Stimulated activated CD8-positive, alpha-beta memory T cell treated with anti-CD3 and anti-CD28 coated beads, Interleukin-12 subunit alpha, Interleukin-12 subunit beta, amount 100 ng/mL, for 4 hours (primary cell): ENCODE measurements around the gene ANKK1.

Experiments
- DNase-seq: peaks from one replicate; pipeline ENCODE4 v3.0.0-alpha.2; 2020; ENCODE audit warnings: low read depth

The ANKK1 gene, protein sequence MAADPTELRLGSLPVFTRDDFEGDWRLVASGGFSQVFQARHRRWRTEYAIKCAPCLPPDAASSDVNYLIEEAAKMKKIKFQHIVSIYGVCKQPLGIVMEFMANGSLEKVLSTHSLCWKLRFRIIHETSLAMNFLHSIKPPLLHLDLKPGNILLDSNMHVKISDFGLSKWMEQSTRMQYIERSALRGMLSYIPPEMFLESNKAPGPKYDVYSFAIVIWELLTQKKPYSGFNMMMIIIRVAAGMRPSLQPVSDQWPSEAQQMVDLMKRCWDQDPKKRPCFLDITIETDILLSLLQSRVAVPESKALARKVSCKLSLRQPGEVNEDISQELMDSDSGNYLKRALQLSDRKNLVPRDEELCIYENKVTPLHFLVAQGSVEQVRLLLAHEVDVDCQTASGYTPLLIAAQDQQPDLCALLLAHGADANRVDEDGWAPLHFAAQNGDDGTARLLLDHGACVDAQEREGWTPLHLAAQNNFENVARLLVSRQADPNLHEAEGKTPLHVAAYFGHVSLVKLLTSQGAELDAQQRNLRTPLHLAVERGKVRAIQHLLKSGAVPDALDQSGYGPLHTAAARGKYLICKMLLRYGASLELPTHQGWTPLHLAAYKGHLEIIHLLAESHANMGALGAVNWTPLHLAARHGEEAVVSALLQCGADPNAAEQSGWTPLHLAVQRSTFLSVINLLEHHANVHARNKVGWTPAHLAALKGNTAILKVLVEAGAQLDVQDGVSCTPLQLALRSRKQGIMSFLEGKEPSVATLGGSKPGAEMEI

DNA sequence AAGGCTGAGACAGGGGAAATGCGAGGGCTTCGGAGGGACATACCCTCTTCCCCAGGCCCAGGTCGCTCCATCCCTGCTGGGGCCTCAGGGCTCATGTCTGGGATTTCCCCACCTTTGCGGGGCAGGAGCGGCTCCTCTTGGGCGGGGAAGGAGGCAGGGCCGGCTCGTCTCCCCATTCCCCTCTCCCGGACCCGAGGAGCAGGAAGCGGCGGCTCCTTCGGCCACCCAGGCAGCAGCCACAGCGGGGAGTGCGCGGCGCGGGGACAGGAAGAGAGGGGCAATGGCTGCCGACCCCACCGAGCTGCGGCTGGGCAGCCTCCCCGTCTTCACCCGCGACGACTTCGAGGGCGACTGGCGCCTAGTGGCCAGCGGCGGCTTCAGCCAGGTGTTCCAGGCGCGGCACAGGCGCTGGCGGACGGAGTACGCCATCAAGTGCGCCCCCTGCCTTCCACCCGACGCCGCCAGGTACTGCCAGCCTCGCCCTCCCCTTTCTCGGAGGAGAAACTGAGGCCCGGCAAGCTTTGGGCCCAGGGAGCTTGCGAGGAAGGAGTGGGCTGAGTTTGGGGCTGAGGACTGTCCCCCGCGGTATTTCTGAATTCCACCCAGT, at the start of gene ANKK1:
ANKK1 (plus strand) TSS at position 175 of the 607 bp plus-strand sequence; CDS start at position 281, 106 bp downstream.
- no peak for DNase-seq

DNA sequence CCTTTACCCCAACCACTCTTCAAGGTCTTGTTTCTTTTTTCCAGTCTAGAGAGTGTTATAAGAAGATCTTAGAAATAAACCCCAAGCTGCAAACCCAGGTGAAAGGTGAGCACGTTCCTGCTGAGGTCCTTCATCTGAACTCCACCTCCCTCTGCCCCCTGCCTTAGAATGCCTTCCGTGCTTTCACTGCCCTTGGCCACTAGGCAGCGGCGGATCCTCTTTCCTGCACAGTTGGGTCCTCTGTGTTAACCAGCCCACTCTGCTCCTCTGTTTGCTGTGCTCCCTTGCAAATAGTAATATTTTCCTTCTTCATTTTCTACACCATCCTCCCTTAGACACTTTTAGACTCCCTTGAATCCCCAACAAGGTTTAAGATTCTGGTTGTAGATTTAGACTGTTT, 48.8 kb upstream of the ANKK1 start:
- DNase-seq, result no peak

DNA sequence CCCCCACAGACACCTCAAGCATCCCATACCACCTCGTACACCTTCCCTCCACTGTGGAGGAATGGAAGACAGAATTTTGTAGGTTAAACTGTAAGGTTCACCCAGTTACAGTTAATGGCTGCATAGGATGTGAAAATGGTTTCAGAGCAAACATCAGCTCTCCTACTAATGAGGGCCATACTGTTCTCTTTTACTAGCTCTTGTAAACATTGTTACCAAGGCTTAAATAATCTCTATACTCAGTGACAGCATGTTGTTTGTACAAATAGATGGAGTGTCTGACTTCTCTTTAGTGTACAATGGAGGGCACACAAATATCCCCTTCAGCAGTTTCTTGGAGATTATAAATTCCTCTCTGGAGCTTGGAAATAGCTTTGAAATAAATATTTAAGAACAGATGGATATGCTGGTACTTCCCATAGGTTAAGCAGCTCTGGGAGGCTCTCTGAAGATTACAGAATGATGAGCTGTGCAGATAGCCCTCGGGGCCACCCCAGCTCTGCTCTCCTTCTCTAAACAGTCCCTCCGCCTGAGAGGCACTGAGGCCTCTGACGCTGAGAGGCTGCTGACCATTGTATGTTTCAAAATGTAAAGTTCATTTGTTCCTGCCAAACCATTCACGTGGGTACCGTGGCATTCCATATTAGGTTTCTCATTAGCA, 47.5 kb upstream of the ANKK1 start:
- DNase-seq, result no peak

DNA sequence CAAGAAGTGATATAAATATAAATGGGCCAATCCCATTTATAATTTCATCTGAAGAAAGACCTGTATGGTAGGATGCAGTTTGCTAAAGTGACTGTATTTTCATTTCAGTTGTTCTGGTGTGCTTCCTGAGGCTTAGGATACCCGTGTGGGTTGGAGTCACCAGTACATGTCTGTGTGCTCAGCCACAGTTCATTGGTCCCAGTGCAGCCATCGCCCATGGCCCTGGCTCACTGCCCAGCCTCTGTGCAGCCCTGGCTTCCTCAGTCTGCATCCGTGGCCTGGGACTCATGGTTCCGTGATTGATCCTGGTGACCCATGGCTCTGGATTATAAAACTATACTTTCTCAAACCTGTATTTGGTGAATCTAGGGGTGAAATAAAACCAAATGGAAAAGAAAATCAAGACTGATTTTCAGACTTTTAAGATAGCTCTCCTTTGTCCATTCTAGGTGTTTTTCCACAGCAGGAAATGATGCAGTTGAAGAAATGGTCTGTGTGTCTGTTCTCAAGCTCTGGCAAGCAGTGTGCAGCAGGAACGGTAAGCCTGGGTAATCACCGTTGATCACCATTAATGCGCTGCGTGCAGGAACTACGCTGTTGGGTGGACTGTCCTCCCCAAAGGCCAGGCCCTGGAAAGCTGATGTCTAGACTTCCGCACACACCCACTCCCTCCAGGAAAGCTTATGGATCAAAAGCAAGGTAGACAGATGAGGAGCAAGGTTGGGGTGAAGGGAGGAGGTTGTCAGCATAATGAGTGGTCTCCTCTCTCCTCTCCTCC, 46.0 kb upstream of the ANKK1 start:
- no peak for DNase-seq

DNA sequence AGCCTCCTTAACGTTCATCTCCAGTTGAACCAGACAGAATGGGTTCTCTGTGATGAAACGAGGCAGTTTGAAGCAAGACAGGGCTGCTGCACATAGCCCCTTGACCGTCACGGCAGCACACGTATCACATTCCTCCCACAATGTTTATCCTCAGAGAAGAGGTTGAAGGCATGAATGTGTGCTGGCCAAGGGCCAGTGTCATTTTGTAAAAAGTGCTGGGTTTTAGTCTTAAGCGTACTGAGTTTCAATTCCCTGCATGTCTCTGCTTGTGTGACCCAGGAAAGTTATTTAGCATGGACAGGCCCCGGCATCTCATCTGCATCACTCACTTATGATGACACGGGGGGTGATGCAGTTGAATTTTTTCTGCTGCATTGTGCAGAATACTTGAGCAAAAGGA, 41.6 kb upstream of the ANKK1 start:
- DNase-seq, result no peak

DNA sequence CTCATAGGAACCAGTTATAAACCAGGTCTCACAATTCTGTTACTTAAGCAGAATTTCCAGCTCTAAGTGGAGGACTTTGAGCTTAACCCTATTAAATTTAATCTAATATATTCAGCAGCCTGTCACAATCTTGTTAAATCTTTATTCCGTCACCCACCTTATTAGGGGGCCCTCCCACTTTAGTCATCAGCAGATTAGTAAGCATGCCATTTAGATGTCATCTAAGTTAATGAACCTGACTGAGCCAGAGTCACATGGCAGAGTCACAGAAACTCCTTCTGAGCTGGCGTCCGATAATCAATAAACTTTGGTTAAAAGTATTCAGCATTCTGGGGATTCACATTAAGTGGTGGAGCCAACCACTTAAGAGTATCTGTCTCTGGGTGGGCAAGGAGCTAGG, 38.1 kb upstream of the ANKK1 start:
- no peak for DNase-seq

DNA sequence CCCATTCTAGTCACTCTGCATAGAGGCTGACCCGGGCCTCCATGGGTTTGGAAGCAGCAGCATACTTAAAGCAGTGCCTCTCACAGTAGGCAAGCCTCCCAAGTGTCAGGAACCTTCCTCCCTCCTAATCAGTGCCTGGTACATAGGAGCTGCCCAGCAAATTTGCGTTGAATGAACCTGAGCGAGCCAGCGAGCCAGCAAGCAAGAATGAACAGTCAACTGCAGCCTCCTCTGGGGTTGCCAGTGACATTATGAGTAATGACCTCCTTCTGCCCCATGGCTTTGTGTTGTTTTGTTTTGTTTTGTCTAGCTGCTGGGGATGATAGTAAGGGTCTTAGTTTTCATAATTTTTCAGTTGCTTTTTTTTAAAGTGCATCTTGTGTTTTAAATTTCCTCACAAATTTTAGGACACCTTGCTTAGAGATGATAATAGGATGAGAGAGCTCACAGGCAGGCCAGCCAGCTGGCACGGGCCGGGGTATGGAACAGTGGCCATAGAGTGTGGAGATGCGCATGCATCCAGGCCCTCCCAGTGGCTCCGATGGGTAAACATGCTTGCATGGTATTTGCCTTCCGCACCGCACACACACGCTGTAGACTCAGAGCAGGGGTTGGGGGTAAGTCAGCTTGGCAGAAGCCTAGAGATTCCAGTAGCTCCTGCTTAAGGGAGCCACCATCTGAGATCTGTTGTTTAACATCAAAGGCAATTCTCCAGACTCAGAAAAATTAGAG, 37.1 kb upstream of the ANKK1 start:
- DNase-seq, result no peak

DNA sequence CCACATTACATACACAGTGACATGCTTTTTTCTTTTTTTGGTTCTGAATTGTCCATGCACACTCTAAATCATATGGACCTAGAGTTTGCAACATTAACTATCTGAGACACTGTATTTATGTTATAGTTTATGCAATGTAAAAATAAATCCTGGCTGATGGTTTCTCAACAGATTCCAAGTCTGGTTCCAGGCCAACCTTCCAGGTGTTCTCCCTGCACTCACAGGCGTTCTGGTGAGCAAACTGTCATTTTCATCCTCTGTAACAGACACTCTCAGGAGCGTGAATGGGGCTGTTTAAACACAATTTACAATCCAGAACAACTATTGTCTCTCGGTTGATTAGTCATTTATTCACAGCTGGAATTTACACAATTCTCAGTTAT, 36.5 kb upstream of the ANKK1 start:
- no peak for DNase-seq

DNA sequence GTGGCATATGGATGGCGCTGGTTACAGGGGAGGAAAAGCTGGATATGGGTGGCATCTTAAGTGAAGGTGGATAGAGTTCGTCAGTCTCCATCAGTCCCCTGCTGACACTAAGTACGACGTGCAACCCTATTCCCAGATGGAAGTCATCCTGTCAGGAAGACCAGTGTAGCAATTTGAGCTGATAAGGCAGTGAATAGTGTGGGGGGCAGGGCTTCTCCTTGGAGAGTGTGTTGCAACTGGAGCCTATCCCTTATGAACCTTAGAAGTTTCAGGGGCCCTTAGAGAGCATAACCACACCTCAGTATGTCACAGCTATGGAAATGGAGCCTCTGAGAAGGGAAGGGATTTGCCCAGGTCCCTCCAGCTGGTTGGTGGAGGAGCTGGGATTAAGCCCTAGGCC, 36.1 kb upstream of the ANKK1 start:
- no peak for DNase-seq

DNA sequence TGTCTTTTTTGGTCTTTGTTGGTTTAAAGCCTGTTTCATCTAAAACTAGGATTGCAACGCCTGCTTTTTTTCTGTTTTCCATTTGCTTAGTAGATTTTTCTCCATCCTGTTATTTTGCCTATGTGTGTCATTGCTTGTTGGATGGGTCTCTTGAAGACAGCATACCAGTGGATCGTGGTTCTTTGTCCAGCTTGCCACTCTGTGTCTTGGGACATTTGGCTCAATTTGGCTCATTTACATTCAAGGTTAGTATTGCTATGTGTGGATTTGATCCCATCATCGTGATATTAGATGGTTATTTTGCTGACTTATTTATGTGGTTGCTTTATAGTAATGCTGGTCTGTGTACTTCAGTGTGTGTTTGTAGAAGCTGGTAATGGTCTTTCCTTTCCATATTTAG, 31.4 kb upstream of the ANKK1 start:
- DNase-seq, result no peak

DNA sequence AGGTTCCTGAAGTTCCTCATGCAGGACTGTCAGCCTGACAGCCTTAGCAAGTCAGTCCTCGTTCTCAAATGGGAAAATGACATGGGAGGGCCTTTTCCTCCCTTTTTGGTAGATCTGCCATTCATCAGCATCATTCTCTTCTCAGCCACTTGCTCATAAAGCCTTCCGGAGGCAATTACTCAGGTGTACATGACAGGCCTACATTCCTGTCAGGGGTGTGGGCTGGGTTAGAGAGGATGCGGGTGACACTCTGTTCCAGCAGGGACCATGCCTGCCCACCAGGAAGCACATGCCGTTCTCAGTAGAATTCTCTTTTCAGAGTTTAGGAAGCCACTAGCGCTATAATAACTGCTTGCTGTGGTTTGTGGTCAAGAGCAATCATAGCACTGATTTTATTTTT, 24.2 kb upstream of the ANKK1 start:
- DNase-seq, result no peak

DNA sequence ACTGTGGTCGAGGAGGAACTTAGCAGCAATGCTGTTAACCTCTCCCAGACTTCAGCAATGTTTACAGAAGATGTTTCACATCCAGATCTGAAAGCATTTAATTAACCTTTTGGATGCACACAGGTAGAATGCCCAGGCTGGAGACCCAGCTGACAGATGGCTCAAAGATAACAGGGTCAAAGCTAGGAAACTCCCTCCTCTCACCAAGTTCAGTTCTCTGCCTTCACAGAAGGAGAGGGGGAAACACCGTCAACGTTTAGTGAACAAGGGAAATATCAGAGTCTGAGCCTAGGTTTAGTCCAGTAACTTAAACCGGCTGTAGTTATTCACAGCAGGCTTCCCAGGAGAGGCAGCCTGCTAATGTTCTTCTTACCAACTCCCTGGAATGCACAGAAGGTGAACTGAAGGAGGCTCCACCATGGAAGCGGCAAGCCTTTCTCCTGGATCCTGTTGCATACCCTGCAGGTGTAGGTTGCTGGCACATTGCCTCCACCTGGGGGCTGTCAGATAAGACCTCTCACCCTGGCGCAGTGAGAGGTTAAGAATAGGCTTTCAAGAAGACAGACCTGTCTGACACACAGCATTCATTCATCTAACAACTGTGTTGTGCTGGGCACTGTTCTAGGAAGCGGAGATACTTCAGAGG, 23.5 kb upstream of the ANKK1 start:
- no peak for DNase-seq

DNA sequence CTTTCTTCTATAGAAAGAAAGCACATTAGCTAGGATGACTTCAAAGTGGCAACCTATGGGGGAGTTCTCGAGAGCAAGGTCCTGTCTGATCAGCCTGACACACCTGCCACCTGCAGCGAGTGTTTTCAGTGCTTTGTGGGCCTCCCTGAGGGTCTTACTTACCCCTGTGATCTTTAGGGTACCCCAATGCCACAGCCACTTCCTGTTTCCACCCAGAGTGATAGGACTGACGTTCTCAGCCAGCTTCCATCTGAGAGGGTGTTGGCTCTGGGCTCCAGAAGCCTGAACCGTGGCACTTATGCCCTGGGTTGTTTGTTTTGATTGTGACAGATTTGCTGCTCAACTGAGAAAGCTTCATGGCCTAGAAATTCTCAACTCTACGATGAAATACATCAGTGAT, 21.7 kb upstream of the ANKK1 start:
- DNase-seq, result no peak

DNA sequence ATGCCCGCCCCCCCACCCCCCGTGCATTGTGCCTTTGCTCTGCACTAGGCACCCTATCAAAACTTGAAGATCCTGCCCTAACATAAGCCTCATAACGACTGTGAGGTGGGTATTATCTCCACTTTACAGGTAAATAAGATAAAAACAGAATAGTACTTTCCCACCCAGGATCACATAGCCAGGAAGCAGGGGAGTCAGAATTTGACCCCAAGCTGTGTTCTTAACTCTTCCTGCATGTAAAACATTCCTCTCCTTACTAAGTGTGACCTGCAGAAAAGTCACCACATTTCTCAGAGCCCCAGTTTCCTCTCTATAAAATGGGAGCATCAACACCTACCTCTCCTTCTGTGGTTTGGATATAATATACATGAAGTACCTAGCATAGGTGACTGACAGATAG, 18.2 kb upstream of the ANKK1 start:
- DNase-seq, result no peak

DNA sequence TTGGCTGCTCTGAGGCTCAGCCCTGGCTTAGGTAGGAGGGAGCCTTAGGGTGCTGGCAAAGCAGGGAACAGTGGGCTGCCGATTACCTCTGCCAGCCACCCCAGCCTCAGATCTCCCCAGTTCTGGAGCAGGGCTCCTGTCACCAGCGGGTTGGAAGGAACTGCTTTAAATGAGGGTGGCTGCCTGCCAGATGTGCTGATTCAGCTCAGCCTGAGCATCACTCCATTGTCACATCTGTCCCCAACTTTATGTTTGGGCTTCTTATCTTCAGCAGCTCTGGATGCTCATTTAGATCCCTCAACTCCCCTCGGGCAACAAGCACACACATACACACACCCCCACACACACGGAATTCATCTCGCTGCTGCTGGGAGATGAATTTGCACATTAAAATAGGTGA, 16.9 kb upstream of the ANKK1 start:
- DNase-seq, result no peak

DNA sequence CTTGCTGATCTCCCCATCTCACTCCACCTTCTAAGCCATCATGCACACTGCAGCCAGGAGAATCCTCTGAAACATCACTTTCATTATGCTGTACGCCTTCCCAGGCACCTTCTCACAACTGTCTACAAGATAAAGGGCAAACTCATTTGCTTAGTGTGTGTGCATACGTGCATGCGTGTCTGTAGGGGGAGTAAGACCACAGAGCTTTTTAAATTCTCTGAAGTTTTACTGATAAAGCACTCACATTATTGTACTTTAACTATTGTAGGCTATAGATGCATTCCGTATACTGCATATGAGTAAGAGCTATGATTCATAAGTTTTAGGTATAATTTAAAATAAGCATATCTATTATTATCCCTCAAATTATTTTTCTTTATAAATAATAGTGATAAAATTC, 15.3 kb upstream of the ANKK1 start:
- no peak for DNase-seq

DNA sequence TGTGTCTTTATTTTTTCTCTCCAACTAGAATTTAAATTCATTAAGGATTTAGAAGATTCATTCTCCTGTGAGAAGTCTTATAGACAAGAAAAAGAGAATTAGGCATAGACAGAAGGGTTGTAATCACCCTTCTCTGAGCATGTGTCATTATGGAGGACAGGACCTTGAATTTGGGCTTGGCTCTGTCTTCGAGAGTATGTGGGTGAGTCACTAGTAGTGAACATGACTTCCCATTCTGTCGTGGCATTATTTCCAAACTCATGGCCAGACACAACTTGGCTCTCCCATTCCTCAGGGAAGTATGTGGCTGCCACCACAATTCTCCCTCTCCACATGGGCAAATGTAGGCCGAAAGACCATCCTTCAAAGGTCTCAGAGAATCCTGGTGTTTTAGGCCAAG, 14.3 kb upstream of the ANKK1 start:
- DNase-seq, result no peak

DNA sequence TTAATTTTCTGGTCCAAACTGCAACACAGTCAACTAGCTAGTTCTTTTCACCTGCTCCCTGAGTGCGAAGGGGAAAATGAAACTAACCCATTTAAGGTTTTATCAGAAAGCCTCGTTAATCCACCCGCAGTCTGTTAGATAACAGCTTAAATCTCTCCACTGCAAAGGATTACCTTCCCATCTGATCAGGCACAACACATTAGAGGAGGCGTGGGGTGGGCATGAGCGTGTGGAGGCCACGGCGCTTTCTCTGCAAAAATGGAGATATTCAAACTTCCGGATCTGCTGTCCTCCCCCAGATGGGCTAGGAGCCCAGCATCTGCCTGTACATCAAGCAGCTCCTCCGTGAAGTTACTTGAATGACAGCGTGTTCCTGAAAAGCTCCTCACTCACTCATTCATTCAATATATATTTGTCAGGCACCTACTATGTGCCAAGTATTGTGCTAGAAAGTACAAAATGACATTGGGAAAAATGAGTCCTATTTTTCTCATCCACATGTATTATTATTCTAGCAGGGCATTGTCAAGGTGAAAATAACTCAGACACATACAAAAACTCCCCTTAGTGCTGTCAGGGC, 13.5 kb upstream of the ANKK1 start:
- DNase-seq, result no peak

DNA sequence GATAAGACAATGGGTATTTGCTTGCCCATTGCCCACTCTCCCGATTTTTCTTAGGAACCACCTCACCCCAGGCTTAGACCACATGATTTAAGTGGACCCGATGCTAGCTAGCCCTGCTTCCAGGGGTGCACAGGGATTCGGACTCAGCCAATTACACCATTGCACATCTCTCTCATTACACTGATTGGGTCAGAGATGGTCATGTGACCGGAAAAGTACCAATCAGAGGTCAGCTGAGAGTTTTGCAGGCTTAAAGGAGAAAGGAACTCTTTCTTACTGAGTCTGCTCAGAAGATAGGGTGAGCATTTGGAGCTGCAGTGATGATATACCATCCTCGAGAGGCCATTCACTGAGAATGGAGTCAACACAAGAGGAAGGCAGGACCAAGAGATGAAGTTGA, 12.2 kb upstream of the ANKK1 start:
- no peak for DNase-seq

DNA sequence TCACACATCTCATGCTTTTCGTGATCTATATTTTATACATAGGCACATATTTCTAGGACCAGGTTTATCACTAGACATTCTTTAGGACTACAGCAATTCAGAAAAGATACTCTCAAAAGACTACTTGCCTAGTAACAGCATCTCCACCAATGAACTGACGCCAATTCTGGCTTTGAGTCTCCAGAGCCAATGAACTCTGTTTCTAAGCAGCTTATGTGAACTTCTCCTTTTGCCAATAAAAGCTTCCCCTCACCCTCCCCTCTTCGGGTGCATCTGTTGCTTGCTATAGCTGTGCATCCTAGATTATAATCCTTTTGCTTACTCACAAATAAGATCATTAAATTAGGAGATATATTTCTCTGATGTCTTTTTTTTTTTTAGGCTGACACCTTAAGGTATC, 11.4 kb upstream of the ANKK1 start:
- no peak for DNase-seq
